SK-N-MC (cell line): ENCODE data around the gene CELA2A.

Source experiments
- EZH2 ChIP-seq: fragments of 200-600 bp; sonication (generic); IDR thresholded peaks from one replicate; pipeline ENCODE4 v1.6.1; 2017; ENCODE audit warnings: antibody characterized with exemption
- POLR2AphosphoS5 ChIP-seq: IDR thresholded peaks from 2 replicates; pipeline ENCODE4 v1.6.1; 2012; ENCODE audit warnings: mild to moderate bottlenecking, low read depth, low read length, borderline replicate concordance

- no peak for TF ChIP-seq EZH2
- no peak for TF ChIP-seq POLR2AphosphoS5
Observed at GRCh38 chr1:15476927-15477326, 20.4 kb downstream of the CELA2A start.
